Cardiac septum (tissue), 1 donor: ENCODE results near the gene TECPR1. TPM values are rescaled to one million over a fixed set of nuclear protein-coding genes. Genes with fewer than 3 reads are reported as not detected.
"Not testable (repeated sequence)": the region's sequence is repeated elsewhere in the genome, so short reads cannot be mapped to it uniquely, and the experiment has no call there.

Experiments used
- DNase-seq: peaks from one replicate; pipeline ENCODE4 v3.0.0-alpha.2; 2020; ENCODE audit warnings: low spot score
- intact Hi-C: fragments of 100-400 bp; cut with DNase I; formaldehyde crosslinking; loops from one replicate; pipeline ENCODE4 v1.14.0; 2022
- total RNA-seq: library from RNA; stranded (reverse); fragmentation: NEBNext Ultra II Directional; extraction: Animal tissue kit (Norgen Biotek cat#: 25700); gene quantifications from one replicate; pipeline ENCODE4 v1.2.1, GENCODE V29; 2021
- donor health status: DM: no; HTN: no; CAD: no.

TECPR1 gene
- total RNA-seq, 1 donor from 2014 or later: 16.6 TPM

DNA sequence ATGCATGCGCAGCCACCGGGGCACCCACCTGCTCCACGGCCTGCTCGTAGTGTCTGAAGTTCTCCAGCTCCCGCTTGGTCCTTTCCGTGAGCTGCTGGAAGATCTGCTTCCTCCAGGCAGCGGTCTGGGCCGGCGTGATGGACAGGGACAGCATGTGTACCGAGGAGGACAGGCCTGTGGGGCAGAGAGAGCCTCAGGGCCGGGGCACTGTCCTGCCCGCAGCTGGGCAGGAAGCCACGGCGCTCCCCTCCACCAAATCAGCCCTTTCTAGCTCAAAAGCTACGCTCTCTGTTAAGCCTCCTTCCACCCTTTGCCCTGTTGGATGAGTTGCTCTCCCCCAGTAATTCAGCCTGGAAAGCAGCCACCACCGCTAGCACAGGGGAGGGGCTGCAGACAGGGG is 19.2 kb downstream of the TECPR1 start:
- intact Hi-C loops: no loop called here
- no peak for DNase-seq

DNA sequence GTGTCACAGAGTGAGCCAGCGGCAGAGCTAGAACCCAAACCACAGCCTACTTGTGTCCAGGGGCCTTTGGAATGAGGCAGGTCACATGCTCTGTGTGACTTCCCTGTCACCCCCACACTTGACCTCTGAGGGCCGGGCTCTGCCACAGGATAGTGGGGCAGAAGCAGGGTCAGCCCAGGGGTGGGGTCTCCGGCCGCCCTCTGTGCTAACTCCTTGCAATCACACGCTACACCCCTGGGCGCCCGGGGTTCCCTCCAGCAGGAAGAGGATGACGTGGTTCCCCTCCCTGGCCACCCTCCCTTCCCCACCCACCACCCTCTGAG is 19.8 kb downstream of the TECPR1 start:
- intact Hi-C loops: no loop called here
- DNase-seq: no peak

DNA sequence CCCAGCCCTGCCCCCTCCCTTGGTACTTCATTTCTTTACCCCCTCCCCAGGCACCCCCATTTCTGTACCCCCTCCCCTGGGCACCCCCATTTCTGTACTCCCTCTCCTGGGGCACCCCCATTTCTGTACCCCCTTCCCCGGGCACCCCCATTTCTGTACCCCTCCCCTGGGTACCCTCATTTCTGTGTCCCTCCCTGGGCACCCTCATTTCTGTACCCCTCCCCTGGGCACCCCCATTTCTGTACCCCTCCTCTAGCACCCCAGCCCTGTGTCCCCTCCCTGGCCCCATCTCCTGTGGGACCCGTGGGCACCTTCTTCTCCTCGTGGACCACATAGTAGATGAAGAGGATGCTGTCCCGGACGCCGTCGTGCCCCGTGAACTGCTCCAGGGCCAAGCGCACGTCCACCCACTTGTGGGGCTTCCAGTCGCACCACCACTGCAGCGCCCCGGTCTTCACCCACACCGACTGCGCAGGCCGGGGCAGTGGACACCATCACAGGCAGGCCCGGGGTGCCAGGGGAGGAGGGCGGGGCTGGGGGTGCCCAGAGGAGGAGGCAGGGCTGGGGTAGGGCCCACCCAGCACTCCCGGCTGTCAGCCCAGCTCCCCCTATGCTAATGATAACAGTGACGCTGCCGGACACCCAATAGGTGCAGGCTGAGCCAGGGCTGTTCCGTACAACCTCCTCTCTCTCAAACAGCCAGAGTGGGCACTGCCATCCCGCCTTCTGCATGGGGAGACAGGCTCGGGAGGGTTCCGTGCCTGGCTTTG is 20.4 kb downstream of the TECPR1 start:
- DNase-seq: no peak
- intact Hi-C loops: no loop called here

DNA sequence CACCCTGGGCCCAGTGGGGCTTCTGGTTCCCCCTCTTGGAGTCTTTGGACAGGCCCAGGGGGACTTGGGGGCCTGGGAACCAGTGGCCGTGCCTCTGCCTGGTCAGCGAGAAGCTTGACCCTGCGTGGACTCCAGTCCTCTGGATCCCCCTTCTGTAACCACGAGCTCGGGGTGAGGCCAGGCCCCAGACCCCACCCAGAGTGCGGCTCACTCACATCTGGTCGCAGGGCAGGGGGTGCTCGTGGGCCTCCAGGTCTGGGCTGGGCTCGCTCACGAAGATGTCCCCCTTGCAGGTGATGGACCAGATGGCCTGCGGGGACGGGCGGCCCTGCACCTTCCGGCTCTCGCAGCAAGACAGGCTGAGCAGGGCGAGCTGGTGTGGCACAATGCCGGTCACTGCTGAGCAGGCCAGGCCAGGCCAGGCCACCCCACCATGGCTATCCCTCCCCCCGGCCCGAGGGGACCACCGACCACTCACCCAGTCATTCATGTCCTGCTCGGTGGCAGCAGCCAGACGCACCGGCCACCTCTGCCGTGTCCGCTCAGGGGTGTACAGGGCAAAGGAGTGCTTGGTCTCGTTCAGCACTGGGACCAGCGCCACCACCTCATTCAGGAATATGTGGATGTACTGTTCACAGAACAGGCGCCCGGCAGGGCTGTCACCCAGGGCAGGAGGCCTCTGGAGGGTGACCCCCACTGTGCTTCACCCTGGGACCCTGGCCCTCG is 21.1 kb downstream of the TECPR1 start:
- no peak for DNase-seq
- intact Hi-C loops: no loop called here

DNA sequence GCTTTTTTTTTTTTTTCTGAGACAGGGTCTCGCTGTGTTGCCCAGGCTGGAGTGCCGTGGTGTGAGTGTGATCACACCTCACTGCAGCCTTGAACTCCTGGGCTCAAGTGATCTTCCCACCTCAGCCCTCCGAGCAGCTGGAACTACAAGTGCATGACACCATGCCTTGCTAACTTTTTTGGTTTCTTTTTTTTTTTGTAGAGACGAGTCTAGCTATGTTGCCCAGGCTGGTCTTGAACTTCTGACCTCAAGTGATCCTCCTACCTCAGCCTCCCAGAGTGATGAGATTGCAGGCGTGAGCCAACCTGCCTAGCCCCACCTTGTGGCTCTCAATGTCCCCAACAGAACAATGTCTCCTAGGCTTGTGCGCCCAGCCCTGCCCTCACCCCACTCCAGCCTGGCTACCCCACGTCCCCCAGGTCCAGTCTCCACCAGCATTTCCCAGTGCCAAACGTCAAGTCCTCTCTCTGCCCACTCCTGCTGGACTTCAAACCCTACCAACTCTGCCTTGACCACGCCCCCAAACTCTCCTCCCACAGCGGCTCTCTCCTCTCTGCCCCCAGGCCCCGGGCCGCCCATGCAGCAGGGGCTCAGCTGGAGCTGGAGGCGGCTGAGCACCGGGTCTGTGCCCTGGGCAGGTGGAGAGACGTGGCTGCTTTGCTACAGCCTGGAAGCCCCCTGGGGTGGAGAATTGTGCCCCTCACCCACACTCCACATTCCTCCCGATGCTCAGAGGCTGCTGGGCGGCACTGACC is 21.9 kb downstream of the TECPR1 start:
- no peak for DNase-seq
- intact Hi-C loops: no loop called here

DNA sequence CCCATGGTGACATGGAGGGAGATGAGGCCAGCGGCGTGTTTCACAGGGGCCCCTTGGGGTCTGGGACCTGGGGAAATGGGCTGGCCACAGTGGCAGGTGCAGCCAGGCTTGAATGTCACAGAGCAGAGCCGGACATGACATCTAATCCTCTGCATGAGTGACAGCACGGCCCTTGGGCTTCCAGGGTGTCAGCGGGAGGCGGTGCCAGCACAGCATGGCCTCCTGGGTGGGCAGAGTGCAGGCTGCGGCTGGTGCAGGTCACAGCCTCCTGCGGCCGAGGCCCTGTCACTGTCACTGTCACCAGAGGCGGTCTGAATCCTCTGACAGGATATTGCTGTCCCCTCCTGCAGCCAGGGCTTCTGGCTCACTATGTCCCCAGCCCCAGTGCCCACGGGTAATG is 22.6 kb downstream of the TECPR1 start:
- DNase-seq: no peak
- intact Hi-C loops: no loop called here

DNA sequence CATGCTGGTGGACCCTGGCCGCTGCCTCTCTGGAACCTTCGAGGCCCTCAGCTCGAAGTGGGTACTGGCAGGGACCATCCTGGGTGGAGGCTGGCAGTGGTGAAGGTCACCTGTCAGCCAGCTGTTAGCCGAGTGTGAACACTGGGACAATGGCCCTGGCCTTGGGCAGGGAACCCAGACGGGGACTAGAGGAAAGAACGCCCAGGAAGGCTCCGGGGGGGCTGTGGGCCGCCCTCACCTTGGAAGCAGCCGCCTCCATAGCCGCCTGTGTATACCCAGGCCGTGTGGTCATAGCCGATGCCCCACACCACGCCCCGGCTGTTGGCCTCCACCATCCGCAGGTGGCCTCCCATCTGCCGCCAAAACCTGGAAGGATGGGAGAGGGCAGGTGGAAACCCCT is 23.2 kb downstream of the TECPR1 start:
- intact Hi-C loops: no loop called here
- DNase-seq: no peak

DNA sequence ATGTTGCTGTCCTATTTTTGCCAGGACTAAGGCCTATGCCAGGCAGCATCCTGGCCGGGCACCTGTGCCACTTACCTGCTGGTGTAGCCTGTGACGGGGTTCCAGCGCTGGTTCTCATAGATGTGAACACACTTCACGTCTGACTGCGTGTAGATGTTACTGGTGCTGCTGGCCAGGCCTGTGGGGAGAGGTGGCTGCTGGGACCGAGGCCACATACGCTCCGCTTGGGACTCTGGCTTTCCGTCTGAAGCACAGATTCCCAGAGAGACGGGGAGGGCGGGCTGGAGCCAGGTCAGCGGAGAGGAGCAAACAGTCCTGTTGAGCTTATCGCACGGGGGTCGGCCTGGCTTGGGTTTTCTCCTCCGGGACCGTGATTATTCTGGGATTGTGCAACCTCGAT is 24.1 kb downstream of the TECPR1 start:
- intact Hi-C loops: no loop called here
- no peak for DNase-seq

DNA sequence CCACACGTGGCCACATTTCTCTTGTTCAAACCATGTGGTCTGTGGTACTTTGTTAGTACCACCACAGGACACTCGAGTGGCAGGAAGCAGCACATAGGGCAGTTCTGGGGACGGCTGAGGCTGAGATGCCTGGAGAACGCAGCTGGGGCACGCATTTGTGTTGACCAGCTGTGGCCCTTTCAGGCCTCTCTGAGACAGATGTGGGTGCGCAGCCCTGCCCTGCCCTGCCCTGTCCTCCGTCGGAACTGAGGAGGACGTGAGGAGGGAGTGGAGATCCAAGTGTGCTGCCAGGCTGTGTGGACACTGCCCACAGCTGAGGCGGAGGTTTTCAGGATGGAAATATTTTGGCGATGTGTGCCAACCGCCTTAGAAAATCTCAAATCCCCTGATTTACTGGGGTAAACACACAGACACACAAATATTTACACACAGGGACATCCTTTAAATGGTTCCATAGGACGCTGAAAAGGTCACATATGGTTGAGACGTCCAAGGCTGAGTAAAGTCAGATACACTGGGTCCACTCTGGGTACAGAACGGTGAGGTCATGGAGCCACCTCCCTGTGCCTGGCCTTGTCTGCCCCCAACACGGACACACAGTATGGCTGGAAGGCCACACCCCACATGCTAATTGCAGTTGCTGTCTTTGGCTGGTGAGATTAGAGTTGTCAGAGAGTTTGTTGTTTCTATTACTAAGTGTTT is 26.0 kb downstream of the TECPR1 start:
- intact Hi-C loops: no loop called here
- DNase-seq: no peak

DNA sequence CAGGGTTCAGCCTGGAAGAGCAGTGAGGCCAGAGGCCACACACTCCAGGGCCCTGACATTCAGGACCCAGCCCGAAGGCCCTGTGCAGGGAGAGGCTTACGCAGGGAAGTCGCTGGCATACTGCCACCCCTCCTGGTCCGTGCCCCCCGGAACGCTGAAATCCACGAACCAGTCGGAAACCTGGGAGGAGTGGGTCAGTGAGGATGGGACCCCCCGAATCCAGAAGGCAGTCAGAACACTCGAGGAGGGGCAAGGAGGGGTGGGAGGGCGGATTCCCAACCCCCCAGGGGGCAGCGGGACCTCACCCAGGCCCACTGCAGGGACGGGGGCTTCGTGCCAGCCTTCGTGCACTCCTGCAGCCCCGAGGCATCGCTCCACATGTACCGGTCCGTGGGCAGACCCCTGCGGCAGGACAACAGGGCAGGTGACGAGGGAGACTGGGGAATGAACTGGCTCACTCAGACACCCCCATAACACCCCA is 27.3 kb downstream of the TECPR1 start:
- intact Hi-C loops: no loop called here
- DNase-seq: no peak

DNA sequence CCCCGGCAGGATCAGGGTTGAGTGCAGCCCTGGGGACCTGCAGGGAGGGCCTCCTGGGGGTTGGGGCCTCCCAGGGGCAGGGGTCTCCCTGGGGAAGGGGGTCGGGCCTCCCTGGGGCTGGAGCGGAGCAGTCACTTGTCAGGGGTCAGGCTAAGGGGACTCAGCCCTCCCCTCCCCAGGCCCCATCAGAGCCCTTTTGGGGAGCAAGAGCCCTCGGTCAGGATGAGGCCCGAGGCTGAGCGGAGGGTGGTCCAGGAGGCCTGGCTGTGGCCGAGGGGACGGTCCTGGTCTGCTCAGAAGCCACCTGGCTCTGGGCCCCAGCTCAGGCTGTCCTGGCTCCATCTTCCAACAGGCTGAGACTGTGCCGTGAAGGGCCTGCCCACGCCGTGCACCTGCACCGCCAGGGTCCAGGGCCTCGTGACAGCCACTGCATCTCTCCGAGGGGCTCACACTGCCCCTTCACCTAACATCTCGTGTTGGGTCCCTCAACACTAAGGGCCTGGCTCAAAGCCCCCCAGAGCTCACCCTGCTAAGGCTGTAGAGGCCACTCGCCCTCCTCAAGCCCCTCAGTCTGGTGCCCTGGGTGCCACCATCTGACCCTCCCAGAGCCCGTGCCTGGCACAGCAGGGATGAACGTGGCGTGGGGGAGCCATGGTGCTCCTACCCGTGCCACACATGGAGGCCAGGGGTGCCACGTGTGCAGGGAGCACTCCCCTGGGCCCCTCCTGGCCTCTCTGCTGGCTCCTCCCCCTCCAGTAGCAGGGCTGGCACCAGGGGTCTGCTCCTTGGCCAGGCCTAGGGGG is 27.9 kb downstream of the TECPR1 start:
- intact Hi-C loops: no loop called here
- DNase-seq: no peak

DNA sequence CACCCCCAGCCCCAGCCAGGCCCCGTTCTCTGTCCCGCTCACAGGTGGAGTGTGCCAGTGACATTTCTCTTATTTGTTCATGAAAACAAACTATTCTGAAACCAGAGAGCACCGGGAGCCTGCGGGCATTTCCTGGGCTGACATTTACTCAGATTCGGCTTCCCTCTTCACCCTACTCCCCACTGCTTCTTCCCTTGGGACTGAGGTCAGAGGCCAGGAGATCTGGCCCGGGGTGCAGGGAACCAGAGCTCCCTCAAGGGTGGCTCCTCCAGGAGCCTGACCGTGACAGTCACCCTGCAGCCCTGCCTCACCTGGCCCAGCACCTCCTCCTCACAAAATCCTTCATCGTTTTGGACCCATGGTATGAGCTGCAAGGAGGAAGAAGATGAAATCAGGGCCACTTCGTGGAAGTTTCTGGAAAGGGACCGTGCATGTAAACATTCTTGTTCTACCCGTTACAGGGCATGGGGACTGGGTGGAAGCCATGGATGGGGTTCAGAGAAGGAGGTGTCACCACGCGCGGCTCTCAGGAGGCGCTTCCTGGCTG is 28.6 kb downstream of the TECPR1 start:
- DNase-seq: no peak
- intact Hi-C loops: no loop called here

DNA sequence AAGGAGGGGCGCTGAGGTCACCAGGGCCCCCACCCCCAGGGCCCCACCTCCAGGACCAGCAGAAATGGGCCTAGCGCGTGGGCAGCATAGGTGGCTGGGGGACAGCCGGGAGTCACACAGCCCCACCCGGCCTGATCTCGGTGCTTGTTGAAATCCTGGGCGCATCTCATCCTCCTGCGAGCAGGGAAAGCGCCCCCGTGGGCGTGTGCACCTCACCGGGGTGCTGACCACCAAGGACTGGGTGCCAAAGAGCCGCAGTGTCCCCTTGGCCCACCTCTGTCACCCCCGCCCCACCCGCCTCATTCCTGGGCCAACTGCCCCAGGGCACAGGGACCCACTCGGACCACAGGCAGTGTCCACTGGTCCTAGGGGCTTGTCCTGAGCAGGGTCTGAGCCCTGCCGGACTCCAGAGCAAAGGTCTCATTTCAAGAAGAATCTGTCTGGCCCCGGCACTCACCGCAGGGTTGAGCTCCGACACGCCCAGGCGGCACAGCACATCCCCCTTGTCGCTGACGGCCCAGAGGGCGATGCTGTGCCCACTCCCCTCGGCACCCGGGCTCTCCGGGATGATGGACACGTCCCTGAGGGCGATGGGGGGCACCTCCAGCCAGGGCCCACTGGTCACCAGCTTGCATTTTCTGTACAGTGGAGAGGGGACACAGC is 29.4 kb downstream of the TECPR1 start:
- no peak for DNase-seq
- intact Hi-C loops: no loop called here

DNA sequence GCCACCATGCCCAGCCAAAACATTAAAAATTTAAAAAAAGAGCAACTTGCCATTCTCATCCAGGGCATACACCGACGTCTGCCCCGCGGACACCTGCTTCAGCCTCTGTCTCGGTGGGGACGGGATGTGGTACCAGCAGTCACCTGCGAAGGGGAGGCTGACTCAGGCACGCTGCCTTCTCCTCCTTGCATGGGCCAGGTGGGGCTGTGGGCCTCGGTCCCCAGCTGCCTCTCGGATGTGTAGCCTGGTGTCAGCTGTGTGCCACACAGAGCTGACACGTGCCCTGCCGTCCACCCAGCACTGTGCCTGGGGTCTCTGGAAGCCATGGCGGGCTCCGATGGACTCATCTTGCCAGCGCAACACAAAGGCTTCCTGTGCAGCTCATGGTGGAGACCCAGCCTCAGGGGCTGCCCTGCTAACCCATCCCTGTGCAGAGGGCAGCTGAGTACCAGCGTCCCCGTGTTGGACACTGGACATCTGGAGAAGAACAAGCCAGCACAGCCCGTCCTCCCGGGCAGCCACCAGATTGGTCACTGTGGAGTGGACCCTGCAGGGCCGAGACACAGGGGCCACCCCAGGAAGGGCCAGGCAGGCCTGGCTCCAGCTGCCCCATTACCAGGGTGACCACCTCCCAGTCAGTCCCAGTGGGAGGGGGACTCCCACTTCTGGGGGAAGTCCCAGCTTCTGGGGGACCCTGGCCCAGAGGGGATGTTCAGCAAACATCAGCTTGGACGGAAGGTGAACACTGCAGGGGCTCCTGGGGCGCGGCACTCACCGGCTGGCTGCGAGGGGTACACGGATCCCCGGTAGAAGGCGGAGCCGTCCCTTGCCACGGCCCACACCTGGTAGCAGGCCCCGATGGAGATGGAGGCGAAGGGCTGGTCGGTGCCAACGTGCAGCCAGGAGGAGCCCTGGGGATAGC is 30.2 kb downstream of the TECPR1 start:
- DNase-seq: no peak

DNA sequence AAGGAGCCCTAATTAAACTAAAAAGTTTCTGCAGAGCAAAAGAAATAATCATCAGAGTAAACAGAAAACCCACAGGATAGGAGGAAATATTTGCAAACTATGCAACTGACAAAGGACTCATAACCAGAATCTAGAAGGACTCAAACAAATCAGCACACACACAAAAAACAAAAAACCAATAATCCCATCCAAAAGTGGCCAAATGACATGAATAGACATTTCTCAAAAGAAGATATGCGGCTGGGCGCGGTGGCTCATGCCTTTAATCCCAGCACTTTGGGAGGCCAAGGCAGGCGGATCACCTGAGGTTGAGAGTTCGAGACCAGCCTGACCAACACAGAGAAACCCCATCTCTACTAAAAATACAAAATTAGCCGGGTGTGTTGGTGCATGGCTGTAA is 32.6 kb downstream of the TECPR1 start:
- intact Hi-C loops, DNase-seq: not testable (repeated sequence)

More for the DNA sequence above, 30.2 kb downstream of the TECPR1 start:
- intact Hi-C loops: no loop called here

DNA sequence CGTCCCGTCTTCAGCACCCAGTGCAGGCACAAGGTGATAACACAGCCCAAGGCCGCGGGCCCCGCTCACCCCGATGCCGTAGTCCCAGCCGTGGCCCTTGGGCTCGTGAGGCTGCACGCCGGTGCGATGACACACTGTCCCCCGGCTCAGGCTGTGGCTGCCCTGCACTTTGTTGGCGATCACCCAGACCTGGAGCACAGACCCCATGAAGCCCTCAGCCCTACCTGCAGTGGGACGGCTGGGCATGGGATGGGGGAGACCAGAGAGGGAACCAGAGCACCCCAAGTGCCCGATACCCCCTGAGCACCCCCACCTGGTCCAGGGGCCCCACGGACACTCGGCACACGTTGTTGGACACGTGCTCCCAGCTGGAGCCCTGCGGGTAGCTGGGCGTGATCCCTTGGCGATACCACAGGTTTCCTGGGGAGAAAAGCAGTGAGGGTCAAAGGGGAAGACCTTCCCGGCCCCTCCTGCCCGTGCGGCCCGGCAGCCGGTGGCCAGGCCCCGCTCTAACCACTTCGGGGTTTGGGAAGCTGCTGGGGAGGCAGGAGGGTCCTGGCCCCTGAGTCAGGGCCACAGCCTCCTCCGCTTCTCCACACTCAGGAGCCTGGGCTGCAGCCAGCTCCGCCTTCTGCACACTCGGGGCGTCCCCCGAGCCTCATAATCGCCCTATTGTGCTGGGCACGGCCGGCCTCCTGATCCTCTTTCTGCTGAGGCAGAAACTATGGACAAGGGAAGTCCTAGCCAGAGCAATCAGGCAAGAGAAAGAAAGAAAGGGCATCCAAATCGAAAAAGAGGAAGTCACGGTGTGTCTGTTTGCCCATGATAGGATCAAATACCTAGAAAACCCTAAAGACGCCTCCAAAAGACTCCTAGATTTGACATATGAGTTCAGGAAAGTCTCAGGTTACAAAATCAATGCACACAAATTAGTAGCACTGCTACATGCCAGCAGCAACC is 34.1 kb downstream of the TECPR1 start:
- no peak for DNase-seq
- intact Hi-C loops: no loop called here
